ENCODE measurements around the gene IFITM10.

DNA sequence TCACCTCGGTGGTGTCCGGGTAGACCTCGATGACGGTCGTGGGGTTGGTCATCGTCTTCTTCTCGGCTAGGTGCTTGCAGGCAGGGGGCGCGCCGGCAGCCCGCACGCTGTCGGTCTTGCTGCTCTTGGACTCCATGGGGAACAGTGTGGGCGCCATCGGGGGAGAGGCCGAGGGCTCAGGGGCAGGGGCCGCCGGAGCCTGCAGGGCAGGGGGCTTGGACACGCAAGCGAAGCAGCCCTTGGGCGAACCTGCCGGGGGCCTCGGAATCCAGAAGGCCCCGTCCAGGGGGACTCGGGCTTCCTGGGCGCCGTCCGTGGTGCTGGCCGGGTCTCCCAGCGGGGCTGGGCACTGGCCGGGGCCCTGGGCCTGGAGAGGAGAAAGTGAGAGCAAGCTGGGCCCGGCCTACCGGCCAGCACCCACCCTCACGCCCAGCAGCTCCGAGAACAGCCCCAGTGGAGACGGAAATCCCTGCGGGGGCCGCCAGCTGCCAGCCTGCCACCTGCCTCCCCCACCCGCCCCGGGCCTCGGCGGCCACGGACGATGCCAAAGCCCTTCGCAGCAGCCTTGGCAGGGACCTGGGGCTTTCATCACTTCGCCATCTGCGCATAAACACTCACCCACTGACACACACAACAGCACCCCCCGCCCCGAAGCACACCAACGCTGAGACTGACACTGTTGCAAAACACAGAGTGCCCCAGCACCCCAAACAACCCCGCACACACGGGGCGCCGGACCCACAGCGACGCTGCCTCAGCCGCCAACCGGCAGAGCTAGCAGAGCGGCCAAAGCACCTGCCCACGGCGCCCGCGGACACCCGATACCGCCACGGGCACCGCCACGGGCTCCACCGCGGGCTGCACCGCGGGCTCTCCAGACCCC lies 2.4 kb downstream of the IFITM10 start:
- TF ChIP-seq, protein P1, sequence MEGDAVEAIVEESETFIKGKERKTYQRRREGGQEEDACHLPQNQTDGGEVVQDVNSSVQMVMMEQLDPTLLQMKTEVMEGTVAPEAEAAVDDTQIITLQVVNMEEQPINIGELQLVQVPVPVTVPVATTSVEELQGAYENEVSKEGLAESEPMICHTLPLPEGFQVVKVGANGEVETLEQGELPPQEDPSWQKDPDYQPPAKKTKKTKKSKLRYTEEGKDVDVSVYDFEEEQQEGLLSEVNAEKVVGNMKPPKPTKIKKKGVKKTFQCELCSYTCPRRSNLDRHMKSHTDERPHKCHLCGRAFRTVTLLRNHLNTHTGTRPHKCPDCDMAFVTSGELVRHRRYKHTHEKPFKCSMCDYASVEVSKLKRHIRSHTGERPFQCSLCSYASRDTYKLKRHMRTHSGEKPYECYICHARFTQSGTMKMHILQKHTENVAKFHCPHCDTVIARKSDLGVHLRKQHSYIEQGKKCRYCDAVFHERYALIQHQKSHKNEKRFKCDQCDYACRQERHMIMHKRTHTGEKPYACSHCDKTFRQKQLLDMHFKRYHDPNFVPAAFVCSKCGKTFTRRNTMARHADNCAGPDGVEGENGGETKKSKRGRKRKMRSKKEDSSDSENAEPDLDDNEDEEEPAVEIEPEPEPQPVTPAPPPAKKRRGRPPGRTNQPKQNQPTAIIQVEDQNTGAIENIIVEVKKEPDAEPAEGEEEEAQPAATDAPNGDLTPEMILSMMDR (IDR thresholded peaks at IDR 0.05): no peak
- TF ChIP-seq POLR2A (IDR thresholded peaks at IDR 0.05): no peak

All from heart left ventricle (tissue), 13 donors.